Heart right ventricle (tissue), 16 donors: ENCODE results near the gene CCNF. TPM values are rescaled to one million over a fixed set of nuclear protein-coding genes. Genes with fewer than 3 reads are reported as not detected.
A peak's percentile ranks its signal among the peaks of the same experiment; 100 is the strongest.

Experiments
- ATAC-seq, 8 donors: fragments of 200-7000 bp; cut with Tn5 transposase; one replicate each; pipeline ENCODE4 v1.9.1; 2020; ENCODE audit warnings: mild to moderate bottlenecking in 8 of 8, moderate library complexity in 8 of 8, moderate number of reproducible peaks in 1 of 8
- DNase-seq, 2 donors: peaks; one replicate each; pipeline ENCODE4 v3.0.0-alpha.2; 2020
- H3K27ac ChIP-seq, 10 donors: fragments of 200-600 bp; sonication (generic) in 2 of 10; one replicate each; pipeline versions ENCODE4 v1.5.0 to v1.8.0; 2020 to 2022; ENCODE audit warnings: mild to moderate bottlenecking in 3 of 10
- H3K27me3 ChIP-seq, 7 donors: fragments of 200-600 bp; one replicate each; pipeline ENCODE4 v1.8.0; 2021 to 2022; ENCODE audit warnings: mild to moderate bottlenecking in 2 of 7
- H3K36me3 ChIP-seq, 9 donors: fragments of 200-600 bp; sonication (generic) in 1 of 9; one replicate each; pipeline versions ENCODE4 v1.5.0 to v1.8.0; 2020 to 2022; ENCODE audit warnings: mild to moderate bottlenecking in 2 of 9
- H3K4me1 ChIP-seq, 9 donors: fragments of 200-600 bp; sonication (generic) in 1 of 9; one replicate each; pipeline versions ENCODE4 v1.5.0 to v1.8.0; 2020 to 2022; ENCODE audit warnings: mild to moderate bottlenecking in 4 of 9
- H3K4me3 ChIP-seq, 10 donors: fragments of 200-600 bp; sonication (generic) in 2 of 10; one replicate each; pipeline versions ENCODE4 v1.5.0 to v1.8.0; 2020 to 2022; ENCODE audit warnings: mild to moderate bottlenecking in 7 of 10, moderate library complexity in 2 of 10
- H3K9me3 ChIP-seq, 11 donors: fragments of 200-600 bp in 10 of 11; sonication (generic) in 2 of 11; one replicate each; pipeline versions ENCODE4 v1.5.0 to v1.8.0; 2013 to 2022; ENCODE audit warnings: mild to moderate bottlenecking in 2 of 11, control low read depth in 1 of 11, moderate library complexity in 1 of 11
- CTCF ChIP-seq, 9 donors: fragments of 200-600 bp; sonication (generic) in 2 of 9; IDR thresholded peaks; one replicate each; pipeline versions ENCODE4 v1.5.0 to v1.8.0; 2021 to 2022; ENCODE audit warnings: antibody characterized with exemption in 9 of 9, mild to moderate bottlenecking in 5 of 9, moderate library complexity in 1 of 9
- WGBS, 2 donors: extraction: QIAGEN DNeasy Blood & Tissue Kit; methylation state at CpG; one replicate each; pipeline ENCODE4 v1.1.7; 2013; ENCODE audit warnings: inconsistent platforms in 1 of 2; 5-methylcytosine and 5-hydroxymethylcytosine counted together
- intact Hi-C, 10 donors: fragments of 100-400 bp; cut with DNase I; formaldehyde crosslinking; loops; one replicate each; pipeline versions ENCODE4 v1.11.1 to v1.14.2; 2022
- polyA plus RNA-seq, 2 donors: library from polyadenylated mRNA; stranded (reverse); fragments of 200-250 nt; gene quantifications; one replicate each; pipeline ENCODE4 v1.2.3, GENCODE V29; 2013
- total RNA-seq, 10 donors: library from RNA; stranded (reverse); fragmentation: NEBNext Ultra II Directional in 3 of 10; extraction: Animal tissue kit (Norgen Biotek cat#: 25700) in 3 of 10; gene quantifications; one replicate each; pipeline versions ENCODE4 v1.2.1 to v1.2.4, GENCODE V29; 2021 to 2023
- donor health status: Arrhythmogenic right ventricular cardiomyopathy.
- donor health status: ischemic (EF 13 %, LVEDD 7.1; RV severe dilation, severe dysfunction).
- donor health status: healthy with polysubstance abuse.
- donor health status: DM: no; HTN: yes; CAD: no.
- donor health status: DM: no; HTN: no; CAD: no.
- donor health status: ischemic (EF 25% LVEDD 6.9; RV normal size, moderate dysfunction).
- donor health status: ischemic (EF 25% LVEDD 5.7; RV mildly dilated, moderate dysfunction).
- donor health status: healthy.
- donor health status: DM: yes; HTN: yes; CAD: no.
- donor health status: Ischemic cardiomyopathy.
- donor health status: ischemic (EF 35%, LVEDD 5.7; RV mildly dilated, moderate dysfunction).
- donor health status: nonischemic (EF 11% LVEDD 7.7; RV severe dilation, severe dysfunction).
- donor health status: DM: yes; HTN: yes; CAD: no.
- donor health status: PGD.
- donor health status: ischemic (EF 29% LVEDD 5.4; RV normal size, mild dysfunction).
- donor health status: nonischemic (EF 23%, LVEDD 6.1; RV moderate dilation, normal function).

CCNF gene
- total and polyA plus RNA-seq, 12 donors, result 0.51 to 3.4 (median 0.99) TPM

GRCh38 chr16:2471016-2471652, 41.9 kb downstream of the CCNF start, which contains the start of gene NTN3:
TSS of gene NTN3 (plus strand) at chr16:2471297. CDS start at chr16:2471702, 405 bp downstream.
- DNase-seq (no peak), ATAC-seq (no peak)
- no peak for TF ChIP-seq CTCF (IDR thresholded peaks at IDR 0.05)
- H3K4me3 ChIP-seq, result peak within 1 kb of the TSS in 8 of 10 donors; percentile 2 to 39 (median 26)
- no peaks in the 10 kb centered on the region for H3K36me3 ChIP-seq
- intact Hi-C loops, result no loop called here
- H3K27ac ChIP-seq, result no peak within 1 kb of the TSS
- peaks cover 27 to 70% (median 61%) of the 10 kb centered on the region in 9 donors for H3K4me1 ChIP-seq
- H3K27me3 ChIP-seq, result peaks cover 11 to 67% (median 42%) of the 10 kb centered on the region in 7 donors
- 1% methylated on average over 35 to 59 of the region's 59 CpGs for WGBS, 2 donors
- H3K9me3 ChIP-seq, result no peaks in the 10 kb centered on the region

- intact Hi-C loops, result no loop called here
- ATAC-seq, result no peak
- Histone ChIP-seq H3K4me1 (peaks cover 27 to 72% (median 61%) of the 10 kb centered on the region in 9 donors), H3K27me3 (peaks cover 11 to 67% (median 42%) of the 10 kb centered on the region in 7 donors), H3K4me3 (peak overlapping the region in 8 of 10 donors; percentile 2 to 39 (median 26)), H3K9me3 (no peaks in the 10 kb centered on the region), H3K27ac (no peak overlapping the region), H3K36me3 (no peaks in the 10 kb centered on the region)
- no peak for TF ChIP-seq CTCF (IDR thresholded peaks at IDR 0.05)
- no peak for DNase-seq
- WGBS, 2 donors, result 35 to 39% methylated on average over 61 of the region's 61 CpGs
These were observed 42.6 kb downstream of the CCNF start for GRCh38 chr16:2471653-2472487.

- no peak for TF ChIP-seq CTCF (IDR thresholded peaks at IDR 0.05)
- Histone ChIP-seq H3K9me3 (no peaks in the 10 kb centered on the region), H3K4me1 (peaks cover 27 to 68% (median 59%) of the 10 kb centered on the region in 9 donors), H3K27me3 (peaks cover 11 to 62% (median 42%) of the 10 kb centered on the region in 7 donors), H3K4me3 (no peak overlapping the region), H3K36me3 (no peaks in the 10 kb centered on the region), H3K27ac (no peak overlapping the region)
- 95 to 96% methylated on average over 27 of the region's 27 CpGs for WGBS, 2 donors
- intact Hi-C loops, result no loop called here
- no peak for ATAC-seq
- no peak for DNase-seq
These were observed 43.2 kb downstream of the CCNF start for GRCh38 chr16:2472488-2472864.

- no peaks in the 10 kb centered on the region for H3K9me3 ChIP-seq
- H3K4me1 ChIP-seq, result peaks cover 27 to 66% (median 55%) of the 10 kb centered on the region in 9 donors
- H3K27ac ChIP-seq, result no peak overlapping the region
- no peak overlapping the region for H3K4me3 ChIP-seq
- H3K27me3 ChIP-seq, result peaks cover 11 to 57% (median 42%) of the 10 kb centered on the region in 7 donors
- DNase-seq (no peak), ATAC-seq (no peak)
- TF ChIP-seq CTCF (IDR thresholded peaks at IDR 0.05), result no peak
- 89 to 91% methylated on average over 13 to 14 of the region's 14 CpGs for WGBS, 2 donors
- intact Hi-C loops, result no loop called here
- no peaks in the 10 kb centered on the region for H3K36me3 ChIP-seq
These were observed 43.7 kb downstream of the CCNF start for GRCh38 chr16:2472885-2473445.
